NCI-H146 (cell line): ENCODE results near the gene ATXN3.

ENCODE experiments used
- DNase-seq: peaks from one replicate; lab custom pipeline; 2025; lab: John Stamatoyannopoulos, UW

The ATXN3 gene

DNA sequence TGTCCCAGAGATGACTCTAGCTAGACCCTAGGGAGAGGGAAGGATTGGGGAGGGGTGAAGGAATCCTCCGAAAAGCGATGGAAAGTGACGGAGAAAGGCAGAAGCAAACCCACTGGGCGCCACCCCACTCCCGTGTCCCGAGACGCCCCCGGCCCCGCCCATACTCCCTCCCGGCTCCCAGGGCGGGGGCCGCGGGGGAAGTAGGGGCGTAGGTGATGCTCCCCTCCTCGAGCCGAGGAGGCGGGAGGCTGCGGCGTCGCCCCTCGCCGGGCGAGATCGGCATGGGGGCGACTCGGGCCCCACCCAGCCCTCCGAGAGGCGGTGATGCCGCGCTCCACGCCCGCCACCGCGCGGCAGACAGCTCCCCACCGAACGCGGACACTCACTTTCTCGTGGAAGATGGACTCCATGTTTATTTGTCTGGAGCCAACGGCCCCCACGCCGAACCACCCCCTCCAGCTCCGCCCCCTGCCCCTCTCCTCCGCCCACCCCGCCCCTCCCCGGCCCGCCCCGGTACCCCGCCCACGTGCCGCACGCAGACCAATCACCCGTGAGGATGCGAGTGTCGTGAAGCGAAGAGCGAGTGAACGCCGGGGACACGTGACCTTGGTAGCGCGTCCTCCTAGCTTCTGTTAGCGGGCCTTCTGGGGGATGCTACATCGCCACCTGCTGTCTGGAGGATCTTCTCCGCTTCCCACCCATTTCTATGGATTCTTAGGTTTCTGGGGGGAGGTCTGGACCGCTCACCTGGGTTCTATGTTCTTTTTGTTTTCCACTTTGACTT, at the start of gene ATXN3:
ATXN3 (minus strand) TSS at position 440 of the 784 bp plus-strand sequence; CDS start at position 410, 30 bp downstream.
- DNase-seq = peak; percentile 97

GRCh38 chr14:92154283-92154942, 48.0 kb upstream of the ATXN3 start:
- peak; percentile 1 for DNase-seq

GRCh38 chr14:92153581-92153980, 47.2 kb upstream of the ATXN3 start:
- no peak for DNase-seq

DNA sequence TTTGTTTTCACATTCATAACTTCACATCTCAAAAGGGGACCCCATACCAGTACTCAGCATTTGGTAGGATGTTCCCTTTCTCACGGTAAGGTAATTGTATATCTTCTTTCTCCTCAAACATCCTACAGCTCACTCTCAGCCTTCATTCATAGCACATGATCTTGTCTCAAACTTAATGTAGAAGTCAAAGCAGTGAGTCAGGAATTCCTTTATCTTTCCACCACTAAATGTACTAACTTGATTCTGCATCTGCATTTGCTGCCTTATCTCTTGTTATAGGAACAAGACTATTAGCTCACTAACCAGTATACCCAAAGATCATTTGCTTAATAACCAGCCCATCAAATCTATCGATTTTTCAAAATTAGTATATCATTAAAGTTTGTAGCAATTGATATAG, 38.3 kb upstream of the ATXN3 start:
- no peak for DNase-seq

GRCh38 chr14:92143962-92144361, 37.6 kb upstream of the ATXN3 start:
- no peak for DNase-seq

- no peak for DNase-seq
Observed at GRCh38 chr14:92143309-92143708, 36.9 kb upstream of the ATXN3 start.

DNA sequence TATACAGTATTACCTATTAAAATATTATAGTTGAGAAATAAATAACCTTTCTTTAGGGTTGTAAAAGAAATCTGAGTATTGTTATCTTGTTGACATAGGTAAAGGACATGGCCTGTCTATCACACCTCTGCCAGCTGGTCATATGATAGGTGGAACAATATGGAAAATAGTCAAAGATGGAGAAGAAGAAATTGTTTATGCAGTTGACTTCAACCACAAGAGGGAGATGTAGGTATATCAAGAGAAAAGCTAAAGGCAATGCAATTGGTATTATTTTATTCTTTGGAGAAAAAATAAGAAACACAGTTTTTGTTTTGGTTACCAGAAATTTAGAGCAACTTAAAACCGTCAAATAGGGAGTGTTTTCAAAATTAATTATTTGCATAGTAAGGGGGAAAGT, 28.9 kb upstream of the ATXN3 start:
- no peak for DNase-seq

DNA sequence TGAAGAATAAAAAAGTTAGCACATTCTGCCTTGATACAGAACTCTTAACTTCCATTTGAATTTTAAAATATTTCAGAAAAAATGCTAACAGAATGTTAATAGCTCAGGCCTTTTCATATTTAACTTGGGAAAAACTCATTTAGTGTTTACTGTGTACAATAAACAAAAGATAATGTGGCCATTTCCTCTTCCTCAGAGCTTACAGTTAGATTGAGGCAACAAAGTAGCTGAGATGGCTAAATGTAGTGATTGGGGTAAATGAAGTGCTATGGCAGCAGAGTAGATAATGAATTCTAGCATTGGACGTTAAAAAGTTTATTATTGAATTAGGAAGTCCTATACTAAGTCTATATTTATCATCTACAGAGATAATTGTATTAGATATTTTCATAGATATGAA, 28.1 kb upstream of the ATXN3 start:
- no peak for DNase-seq

DNA sequence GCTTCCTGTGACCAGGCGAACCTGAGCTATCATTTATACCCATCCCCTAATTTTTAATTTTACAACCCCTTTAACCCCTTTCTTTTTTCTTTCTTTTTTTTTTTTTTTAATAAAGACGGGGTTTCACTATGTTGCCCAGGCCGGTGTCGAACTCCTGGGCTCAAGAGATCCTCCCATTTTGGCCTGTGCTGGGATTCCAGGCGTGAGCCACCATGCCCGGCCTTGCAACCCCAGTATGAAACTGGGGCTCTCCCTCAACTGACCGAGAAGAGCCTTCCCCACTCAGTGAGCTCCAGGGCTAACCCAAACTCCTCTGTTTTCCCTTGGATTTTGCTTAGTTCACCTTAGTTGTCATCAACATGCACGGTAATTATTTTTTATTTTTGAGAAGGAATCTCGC, 16.4 kb upstream of the ATXN3 start:
- DNase-seq = no peak

DNA sequence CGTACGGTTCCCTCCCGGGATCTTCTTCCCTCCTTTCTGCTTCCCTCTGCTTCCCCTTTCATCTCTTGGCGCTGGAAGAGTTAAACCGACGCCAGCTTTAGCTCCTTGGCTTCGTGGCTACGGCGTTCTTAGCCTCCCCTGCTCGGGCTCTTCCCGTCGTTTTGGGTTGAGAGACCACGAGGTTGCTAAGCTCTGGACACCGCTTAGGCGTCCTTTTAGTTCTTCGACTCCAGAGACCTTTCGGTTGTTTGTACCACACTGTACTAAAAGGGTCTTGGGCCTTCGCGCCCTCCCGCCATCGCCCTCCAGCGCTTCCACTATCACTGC, 15.9 kb upstream of the ATXN3 start:
- peak; percentile 26 for DNase-seq

GRCh38 chr14:92121670-92122350, 15.4 kb upstream of the ATXN3 start, which contains the start of the genes CPSF2 and NDUFB1:
CPSF2 (plus strand) TSS chr14:92121969; CDS start chr14:92130985, 9,016 bp downstream.
NDUFB1 (minus strand) TSS chr14:92121706; CDS start chr14:92117637, 4,069 bp downstream.
- DNase-seq = peak; percentile 69

GRCh38 chr14:92121207-92121669, 14.9 kb upstream of the ATXN3 start:
- peak; percentile 34 for DNase-seq

- DNase-seq = no peak
Observed at GRCh38 chr14:92109490-92109889, 3.1 kb upstream of the ATXN3 start.

GRCh38 chr14:92108345-92109254, 2.2 kb upstream of the ATXN3 start:
- peak; percentile 89 for DNase-seq

DNA sequence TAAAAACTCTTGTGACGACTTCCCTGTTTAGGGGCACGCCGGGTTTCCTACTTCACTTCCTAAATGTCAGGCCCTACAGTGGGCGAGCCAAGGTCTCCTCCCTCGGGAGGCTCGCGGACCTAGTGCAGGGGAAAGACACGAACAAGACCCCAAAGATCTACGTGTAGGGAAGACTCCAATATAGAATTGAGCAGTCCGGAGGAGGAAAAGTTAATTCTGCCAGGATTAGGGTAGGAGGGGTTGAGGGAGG, 564 bp downstream of the ATXN3 start:
- DNase-seq = peak; percentile 22

GRCh38 chr14:92105073-92105892, 1.1 kb downstream of the ATXN3 start:
- DNase-seq = no peak

GRCh38 chr14:92103363-92103989, 2.9 kb downstream of the ATXN3 start:
- no peak for DNase-seq

DNA sequence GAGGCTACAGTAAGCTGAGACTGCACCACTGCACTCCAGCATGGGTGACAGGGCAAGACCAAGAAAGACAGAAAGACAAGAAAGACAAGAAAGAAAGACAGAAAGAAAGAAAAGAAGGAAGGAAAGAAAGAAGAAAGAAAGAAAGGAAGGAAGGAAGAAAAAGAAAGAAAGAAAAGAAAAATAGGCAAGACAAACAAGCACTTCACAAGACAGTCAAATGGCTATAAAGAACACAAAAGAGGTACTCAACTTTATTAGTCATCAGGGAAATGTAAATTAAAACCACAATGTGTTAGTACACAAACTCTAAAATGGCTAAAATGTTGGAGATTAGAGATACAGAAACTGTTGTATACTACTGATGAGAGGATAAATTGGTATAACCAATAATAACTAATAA, 6.6 kb downstream of the ATXN3 start:
- DNase-seq = no peak

- no peak for DNase-seq
Observed at GRCh38 chr14:92093320-92093719, 13.1 kb downstream of the ATXN3 start.

GRCh38 chr14:92088494-92088893, 17.9 kb downstream of the ATXN3 start:
- no peak for DNase-seq

DNA sequence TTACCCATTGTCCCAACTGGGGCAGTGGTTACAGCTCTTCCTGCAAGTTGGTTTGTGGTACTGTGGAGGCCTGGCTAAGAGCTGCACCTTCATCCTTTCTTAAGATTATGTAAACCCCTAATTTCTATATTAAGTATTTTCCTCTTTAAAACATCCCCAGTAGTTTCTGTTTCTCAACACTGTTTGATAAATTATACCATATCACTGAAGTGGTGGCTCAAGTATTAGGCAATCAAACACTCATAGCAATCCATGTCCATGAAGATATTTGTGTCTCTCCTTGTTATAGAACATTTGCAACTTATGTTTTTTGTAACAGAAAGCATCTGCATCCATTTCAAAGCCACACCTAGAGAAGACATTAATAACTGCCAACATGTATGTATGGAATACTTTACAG, 31.8 kb downstream of the ATXN3 start:
- no peak for DNase-seq
